GM18870 (cell line): ENCODE data around the gene DFFB.
"Not testable (repeated sequence)": the region's sequence is repeated elsewhere in the genome, so short reads cannot be mapped to it uniquely, and the experiment has no call there.

Experiments
- ATAC-seq: cut with Tn5 transposase; IDR thresholded peaks from one replicate; pipeline ENCODE4 v1.9.1; 2021; ENCODE audit warnings: moderate library complexity; ENCODE audit not compliant: unreplicated experiment

Gene DFFB, protein sequence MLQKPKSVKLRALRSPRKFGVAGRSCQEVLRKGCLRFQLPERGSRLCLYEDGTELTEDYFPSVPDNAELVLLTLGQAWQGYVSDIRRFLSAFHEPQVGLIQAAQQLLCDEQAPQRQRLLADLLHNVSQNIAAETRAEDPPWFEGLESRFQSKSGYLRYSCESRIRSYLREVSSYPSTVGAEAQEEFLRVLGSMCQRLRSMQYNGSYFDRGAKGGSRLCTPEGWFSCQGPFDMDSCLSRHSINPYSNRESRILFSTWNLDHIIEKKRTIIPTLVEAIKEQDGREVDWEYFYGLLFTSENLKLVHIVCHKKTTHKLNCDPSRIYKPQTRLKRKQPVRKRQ

DNA sequence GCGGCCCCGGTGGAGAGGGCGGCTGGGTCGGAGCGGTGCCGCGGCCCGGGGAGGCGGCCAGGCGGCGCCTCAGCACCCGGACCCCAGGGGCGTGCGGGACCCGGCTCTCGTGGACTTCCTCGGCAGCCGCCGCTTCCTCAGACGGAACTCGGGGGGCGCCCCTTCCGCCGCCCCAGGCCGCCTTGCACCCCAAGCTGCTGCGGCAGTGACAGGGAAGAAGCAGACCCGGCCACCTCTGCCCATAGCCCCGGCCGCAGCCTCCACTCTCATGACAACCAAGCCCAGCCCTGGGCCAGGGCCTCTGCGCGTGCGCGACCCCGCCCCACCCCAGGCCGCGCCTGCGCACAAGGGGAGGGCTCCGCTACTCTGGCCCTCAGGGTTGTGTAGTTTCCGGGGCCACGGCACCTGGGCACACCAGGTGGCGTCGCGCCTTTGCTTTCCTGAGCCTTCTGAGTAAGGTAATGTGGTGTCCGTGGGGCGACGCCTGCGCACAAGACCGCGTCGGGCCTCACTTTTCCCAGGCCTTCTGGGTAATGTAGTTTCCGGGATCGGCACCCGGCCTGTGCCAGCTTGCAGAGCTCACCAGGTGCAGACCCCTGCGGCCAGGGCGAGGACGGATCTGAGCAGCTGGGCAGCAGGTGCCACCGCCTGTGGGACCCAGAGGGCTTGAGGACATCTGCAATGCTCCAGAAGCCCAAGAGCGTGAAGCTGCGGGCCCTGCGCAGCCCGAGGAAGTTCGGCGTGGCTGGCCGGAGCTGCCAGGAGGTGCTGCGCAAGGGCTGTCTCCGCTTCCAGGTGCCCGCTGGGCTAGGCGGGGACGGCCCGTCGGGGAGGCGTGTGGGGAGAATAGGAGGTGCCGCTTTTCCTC lies at the start of gene DFFB, which contains the start of gene CEP104:
DFFB (plus strand) TSS at position 554 of the 868 bp plus-strand sequence; CDS start at position 682, 128 bp downstream.
CEP104 (minus strand) TSS at position 289 of the 868 bp plus-strand sequence. CDS start 4,804 bp downstream, outside the sequence.
- peak; percentile 95 for ATAC-seq

DNA sequence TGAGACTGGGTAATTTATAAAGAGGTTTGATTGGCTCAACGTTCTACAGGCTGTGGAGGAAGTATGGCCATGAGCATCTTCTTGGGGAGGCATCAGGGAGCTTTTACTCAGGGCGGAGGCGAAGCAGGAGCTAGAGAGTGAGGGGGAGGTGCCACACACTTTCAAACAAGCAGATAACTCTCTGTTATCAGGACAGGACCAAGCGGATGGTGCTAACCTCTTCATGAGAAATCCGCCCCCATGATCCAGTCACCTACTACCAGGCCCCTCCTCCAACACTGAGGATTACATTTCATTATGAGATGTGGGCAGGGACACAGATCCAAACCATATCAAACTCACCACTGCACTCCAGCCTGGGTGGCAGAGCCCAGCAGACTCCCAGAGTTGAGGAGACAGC lies 49.5 kb upstream of the DFFB start:
- ATAC-seq: no peak

DNA sequence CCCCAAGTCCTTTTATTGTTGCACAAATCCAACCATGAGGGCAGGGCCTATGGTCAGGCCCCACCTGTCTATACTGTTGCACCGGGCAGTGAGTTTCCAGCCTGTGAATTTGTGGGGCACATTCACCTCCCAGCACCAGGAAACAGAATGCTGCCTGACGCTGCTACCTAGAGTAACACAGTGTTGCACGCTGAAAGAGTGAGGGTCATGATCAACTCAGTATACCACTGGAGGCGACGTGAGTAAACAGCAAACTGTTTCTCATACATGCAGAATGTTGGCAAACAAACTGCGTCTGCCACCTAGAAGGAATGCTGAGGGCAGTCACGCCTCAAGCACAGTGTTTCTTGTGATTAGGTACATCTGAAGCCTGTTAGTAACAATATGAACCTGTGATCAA lies 47.6 kb upstream of the DFFB start:
- ATAC-seq: no peak

DNA sequence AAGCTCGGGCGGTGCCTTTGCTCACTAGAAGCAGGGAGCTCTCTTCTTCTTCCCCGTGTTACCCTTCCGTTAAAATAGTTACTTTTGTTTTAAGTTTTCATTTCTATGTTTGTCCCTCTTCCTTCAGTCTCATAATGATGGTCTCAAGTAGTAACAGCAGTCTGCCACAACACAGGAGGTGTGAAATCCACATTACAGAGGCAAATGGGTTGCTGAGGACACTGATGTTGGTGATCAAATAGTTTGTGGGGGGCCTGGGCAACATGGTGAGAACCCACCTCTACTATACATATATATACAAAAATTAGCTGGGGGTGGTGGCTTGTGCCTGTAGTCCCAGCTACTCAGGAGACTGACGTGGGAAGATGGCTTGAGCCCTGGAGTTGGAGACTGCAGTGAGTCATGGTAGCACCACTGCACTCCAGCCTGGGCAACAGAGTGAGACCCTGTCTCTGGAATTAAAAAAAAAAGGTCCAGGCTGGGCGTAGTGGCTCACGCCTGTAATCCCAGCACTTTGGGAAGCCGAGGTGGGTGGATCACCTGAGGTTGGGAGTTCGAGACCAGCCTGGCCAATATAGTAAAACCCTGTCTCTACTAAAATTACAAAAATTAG lies 47.0 kb upstream of the DFFB start:
- ATAC-seq: not testable (repeated sequence)

DNA sequence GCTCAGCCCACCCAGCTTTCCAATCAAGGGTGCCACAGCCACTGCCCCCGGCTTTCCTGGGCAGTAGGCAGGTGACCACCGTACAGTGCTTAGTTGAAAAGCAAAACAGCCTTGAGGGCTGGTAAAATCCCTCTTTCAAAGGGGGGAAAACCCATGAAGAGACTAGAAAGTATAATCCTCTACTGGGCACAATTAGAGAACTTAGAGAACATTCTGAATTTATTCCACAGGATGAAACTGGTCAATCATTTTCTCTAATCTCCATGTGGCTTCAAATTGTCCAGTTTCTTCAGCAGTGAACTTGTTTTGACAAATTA lies 45.7 kb upstream of the DFFB start:
- ATAC-seq: no peak

DNA sequence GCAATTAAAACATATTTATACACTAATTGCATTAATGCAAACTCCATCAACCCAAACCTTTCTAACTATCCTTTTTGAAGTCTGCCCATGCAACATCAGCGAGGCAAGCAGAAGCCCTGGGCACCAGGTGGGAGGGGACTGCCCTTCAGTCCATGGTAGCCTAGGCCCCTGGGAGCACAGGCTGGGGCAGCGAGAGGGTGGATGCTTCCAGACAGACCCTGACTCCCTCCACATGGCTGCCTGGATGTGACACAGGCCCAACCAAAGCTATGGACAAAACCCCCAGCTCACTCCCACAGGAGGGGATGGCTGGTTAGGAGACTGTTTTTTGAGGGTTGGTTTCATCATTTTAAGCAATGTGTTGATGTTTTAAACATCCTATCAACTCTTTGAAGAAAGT lies 43.2 kb upstream of the DFFB start:
- no peak for ATAC-seq

DNA sequence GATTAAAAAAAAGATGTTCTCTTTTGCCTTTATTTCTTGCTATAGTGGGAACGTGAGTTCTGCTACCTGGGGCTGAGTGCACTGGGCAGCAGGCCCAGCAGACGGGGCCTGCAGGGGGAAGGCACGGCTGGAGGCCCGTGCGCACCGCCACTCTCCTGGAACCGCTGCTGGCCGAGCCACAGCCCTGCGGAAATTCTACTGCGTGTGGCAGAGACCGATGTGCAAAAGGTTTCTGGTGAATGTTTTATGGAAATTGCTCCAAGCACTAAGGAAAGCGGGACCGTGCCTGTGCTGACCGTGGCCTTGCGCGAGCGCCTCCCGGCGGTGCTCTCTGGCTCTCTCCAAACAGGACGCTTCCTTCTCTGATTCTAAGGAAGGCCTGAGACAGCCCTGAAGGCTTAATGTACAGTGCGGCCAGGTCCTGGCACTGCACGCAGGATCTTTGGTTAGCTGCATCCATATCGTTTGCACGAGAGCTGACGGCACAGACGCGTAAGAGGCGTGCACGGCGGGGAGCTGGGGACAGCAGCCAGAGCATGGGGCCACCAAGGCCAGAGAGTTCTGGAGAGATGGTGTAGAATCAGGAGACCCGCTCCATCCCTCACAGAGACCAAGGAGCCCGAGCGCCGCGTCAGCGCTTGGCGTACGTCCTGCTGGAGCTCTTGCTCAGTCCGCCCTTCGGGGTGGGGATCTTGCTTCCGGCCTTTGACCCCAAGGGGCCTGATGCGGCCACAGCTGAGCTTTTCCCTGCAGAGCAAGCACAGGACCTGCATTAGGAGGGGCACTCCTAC lies 42.3 kb upstream of the DFFB start:
- ATAC-seq: no peak

DNA sequence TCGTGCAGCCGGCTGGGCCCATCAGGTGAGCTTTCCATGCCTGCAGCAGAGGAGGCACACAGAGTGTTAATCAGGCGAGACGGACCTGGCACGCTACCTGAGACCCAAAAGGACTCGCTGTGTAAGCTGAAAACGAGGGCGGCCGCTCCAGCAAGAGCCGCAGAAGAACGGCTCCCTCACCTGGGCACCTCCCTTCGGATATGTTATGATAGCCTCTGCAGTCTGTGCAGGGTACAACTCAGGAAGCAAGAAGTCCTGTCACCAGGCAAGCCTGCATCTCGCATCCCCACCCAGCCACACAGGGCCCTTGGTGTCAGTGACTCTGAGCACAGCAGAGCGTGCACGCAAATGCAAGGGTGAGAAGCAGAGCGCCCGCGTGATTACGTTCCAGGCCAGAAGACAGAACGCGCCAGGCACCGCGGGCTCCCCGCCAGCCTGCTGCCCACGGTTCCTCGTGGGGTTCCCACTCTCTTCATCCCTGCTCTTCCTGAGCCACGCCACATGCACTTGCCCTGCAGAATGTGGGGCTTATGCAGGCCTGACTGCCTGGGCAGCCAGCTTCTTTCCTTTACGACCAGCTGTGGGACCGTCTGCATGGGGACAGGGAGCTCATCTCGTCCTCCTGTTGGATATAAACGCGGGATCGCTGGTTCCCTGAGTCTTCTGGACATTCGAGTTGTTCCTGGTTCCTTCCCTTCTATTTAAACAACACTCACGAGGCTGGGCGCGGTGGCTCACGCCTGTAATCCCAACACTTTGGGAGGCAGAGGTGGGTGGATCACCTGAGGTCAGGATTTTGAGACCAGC lies 40.7 kb upstream of the DFFB start:
- ATAC-seq: no peak

DNA sequence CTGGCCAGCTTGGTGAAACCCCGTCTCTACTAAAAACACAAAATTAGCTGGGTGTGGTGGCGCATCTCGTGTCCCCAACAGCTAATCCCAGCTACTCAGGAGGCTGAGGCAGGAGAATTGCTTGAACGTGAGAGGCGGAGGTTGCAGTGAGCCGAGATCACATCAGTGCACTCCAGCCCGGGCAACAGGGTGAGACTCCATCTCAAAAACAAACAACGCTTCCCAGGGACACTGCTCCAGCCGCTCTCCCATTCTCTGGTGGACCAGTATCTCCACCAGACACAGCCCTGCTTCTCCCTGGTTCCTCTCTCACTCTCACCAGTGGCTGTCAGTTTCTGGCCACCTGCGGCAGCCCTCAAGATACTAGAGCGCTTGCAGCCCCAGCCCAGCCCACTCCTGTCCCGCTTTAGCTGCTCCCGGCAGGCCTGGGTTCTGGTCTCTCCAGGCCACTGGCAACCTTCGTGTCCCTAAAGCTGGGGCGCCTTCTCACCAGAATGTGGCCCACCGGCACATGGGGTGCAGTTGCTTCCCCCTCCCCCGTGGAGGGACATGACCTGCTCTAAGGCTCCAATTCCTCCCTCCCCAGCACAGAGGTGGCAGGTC lies 40.0 kb upstream of the DFFB start:
- no peak for ATAC-seq

DNA sequence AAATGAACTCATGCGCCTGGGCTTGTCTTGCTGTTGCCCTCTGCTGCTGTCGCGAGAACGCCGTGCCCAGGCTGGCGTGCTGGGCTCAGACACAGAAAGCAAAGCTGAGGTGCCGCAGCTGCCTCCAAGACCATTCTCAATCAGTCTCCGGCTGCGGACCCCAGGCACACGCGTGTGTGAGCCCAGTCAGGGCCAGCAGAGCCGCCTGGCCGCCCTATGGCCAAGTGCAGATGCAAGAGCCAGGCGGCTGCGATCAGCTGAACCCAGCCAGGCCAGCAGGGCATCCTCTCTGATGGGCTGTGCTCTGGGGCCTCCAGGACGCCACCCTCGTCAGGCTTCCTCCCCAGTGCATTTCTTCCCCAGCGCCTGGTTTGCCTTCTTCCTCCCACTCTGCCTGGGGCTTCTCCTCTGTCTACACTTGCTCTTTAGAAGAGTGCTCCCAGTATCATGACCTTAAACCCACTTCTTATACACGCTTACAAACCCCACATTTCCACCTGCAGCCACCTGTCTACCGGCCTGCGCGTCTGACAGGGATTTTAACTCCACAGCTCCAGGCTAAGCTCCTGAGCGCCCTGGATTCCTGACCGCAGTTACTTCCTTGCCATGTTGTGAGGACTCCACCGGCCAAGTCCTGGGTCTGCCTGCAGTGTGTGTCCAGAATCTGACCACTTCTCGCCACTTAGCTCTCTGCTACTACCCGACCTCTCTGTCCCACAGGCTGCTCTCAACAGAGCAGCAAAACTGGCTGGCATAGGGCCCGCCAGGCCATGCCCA lies 39.3 kb upstream of the DFFB start:
- ATAC-seq: no peak

DNA sequence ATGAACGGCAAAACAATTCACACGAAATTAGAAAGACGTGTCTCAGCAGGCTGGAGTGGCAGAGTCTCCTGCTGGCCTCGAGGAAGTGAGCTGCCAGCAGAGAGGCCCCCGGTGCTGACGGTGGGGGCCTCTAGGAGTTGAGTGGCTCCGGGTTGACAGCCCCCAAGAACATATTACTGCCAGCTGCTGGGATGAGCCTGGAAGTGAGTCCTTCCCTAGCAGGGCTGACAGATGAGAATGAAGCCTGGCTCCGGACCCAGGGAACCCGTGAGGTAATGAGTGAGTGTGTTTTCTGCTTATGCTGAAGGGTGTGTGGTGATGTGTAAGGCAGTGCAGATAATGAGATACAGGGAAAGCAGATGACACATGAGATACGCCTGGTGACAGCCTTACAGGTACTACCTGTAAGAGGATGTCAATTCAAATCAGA lies 37.5 kb upstream of the DFFB start:
- no peak for ATAC-seq

DNA sequence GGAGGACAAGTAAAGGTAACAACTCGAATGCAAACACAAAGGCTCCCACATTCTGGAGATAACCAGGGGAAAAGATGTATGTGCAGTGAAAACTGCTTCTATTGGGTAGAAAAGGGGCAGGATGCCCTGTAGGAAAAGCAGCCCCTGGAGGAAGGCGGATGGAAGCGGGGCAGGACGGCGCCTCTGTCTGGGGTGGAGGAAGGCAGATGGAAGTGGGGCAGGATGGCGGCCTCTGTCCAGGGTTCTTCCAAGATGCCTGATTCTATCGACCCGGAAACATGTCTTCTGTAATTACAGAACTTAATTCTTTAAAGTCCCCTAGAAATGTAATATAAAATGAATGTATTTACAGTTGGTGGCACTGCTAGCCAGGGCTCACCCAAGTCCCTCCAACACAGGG lies 37.0 kb upstream of the DFFB start:
- ATAC-seq: no peak

DNA sequence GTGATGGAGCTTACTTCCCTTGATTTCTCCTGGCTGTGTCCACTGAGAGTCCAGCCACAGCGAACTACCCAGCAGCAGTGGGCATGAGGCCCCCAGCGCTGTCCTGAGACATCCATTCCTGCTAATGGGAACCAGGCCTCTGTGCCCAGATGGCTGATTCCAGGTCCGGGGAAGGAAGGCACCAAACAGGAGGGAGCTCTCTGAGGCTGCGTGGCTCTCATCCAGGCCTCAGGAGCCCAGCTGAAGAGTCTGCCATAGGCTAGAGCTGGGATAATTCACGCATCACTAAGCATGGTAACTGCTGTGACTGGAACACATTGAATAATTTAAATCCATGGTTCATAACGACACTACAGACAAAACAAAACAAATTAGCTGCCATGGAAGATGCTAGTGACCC lies 36.3 kb upstream of the DFFB start:
- no peak for ATAC-seq

DNA sequence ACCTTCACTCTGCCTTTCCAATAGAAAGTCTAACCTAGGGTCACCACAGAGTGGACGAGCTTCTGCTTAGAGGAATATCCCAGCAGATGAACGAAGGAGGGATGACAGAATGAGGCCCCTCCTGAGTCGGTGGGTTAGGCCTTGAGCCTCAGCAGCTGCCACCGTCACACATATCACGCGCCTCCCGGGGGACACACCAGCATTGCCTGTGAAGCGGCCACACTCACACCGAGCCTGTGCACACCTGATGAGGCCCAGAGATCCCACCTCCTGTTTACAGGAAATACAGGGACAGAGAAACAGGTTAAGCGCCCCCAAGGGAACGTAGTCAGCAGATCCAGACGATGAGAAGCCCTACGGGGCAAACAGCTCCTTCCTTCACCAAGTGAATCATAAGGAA lies 35.8 kb upstream of the DFFB start:
- ATAC-seq: no peak

DNA sequence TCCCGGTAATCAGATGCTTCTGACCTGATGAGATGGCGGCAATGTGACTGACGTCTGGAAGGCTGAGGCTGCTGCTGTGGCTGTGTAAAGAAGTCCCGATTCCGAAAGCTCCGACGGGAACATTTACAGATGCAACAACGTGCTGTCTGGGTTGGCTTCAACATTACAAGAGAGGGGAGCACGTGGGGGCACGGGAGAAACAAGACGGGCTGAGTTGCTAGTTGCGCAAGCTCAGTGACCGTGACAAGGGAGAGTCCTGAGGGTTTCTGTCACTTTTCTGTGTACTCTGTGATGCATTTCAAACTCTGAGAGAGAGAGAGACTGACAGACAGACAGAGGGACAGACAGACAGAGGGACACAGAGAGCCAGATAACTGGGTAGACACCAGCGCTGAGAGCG lies 35.4 kb upstream of the DFFB start:
- ATAC-seq: no peak

DNA sequence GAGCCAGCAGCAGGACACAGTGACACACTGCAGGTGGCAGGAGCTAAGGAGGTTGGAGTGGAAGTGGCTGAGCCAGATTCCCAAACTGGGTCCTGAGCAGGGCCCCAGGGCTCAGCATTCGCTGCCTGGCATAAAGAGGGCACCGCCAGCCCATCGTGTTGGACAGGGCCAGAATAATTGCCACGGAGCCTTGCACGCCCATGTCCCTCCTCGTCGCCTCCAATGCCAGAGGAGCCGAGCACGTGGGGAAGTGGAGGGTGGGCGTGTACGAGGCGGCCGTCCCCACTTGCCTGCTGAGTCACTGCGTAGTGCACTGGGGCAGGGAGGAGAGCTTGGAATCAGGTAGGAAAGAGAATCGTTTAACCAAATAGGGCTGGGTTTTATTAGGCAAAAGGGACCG lies 34.9 kb upstream of the DFFB start:
- ATAC-seq: no peak

DNA sequence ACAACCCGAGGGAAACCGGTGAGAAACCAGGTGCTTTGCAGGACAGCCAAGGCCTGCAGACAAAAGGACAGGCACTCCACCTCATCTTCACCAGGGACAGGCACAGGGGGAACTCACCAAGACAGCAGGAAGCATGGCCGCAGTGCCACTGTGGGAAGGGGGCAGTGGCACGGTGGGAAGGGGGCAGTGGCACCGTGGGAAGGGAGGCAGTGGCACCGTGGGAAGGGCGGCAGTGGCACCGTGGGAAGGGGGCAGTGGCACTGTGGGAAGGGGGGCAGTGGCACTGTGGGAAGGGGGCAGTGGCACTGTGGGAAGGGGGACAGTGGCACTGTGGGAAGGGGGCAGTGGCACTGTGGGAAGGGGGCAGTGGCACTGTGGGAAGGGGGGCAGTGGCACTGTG lies 32.6 kb upstream of the DFFB start:
- ATAC-seq: no peak

DNA sequence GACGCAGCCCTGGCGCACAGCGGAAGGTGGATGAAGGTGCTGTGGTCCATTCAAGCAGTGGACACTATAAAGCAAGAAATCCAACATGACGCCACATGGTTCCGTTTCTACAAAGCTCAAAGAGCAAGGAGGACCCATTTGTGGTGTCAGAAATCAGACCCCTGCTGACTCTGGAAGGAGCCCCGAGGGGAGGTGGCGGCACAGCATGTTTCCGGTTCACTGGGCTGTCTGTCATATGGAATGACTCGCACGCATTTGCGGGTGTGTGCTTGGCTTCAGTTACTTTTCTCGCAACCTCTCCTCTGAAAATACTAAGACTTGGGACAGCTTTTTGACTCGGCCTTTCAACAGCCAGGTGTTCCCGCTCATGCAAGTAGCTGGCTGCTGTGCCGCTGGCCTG lies 31.9 kb upstream of the DFFB start:
- ATAC-seq: no peak

DNA sequence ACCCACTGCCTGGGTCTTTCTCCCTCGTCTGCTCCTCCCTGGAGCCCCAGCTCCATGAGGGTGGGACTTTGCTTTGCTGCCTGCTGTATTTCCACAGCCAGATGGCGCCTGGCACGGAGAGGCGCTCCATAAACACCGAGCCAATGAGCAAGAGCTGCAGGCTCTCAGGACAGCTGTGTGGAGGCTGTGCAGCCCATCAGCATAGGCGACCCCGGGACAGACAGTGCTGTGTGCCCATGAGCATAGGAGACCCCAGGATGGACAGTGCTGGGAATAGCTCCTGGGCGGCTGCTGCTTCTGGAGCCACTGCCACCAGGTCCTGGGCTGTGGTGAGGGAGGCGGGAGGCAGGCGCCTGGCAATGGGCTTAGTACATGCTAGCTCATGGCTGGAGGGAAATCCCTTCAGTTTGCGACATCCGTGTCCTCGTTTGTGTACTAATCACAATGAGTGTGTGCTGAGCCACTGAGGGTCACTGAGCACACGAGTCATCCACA lies 29.4 kb upstream of the DFFB start:
- no peak for ATAC-seq
